HG03175 (cell line): ENCODE measurements around the gene TRMU.

Experiments
- ATAC-seq: cut with Tn5 transposase; IDR thresholded peaks from one replicate; pipeline ENCODE4 v1.9.1; 2021; ENCODE audit warnings: mild to moderate bottlenecking, moderate library complexity; ENCODE audit not compliant: unreplicated experiment

The TRMU gene, protein sequence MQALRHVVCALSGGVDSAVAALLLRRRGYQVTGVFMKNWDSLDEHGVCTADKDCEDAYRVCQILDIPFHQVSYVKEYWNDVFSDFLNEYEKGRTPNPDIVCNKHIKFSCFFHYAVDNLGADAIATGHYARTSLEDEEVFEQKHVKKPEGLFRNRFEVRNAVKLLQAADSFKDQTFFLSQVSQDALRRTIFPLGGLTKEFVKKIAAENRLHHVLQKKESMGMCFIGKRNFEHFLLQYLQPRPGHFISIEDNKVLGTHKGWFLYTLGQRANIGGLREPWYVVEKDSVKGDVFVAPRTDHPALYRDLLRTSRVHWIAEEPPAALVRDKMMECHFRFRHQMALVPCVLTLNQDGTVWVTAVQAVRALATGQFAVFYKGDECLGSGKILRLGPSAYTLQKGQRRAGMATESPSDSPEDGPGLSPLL

DNA sequence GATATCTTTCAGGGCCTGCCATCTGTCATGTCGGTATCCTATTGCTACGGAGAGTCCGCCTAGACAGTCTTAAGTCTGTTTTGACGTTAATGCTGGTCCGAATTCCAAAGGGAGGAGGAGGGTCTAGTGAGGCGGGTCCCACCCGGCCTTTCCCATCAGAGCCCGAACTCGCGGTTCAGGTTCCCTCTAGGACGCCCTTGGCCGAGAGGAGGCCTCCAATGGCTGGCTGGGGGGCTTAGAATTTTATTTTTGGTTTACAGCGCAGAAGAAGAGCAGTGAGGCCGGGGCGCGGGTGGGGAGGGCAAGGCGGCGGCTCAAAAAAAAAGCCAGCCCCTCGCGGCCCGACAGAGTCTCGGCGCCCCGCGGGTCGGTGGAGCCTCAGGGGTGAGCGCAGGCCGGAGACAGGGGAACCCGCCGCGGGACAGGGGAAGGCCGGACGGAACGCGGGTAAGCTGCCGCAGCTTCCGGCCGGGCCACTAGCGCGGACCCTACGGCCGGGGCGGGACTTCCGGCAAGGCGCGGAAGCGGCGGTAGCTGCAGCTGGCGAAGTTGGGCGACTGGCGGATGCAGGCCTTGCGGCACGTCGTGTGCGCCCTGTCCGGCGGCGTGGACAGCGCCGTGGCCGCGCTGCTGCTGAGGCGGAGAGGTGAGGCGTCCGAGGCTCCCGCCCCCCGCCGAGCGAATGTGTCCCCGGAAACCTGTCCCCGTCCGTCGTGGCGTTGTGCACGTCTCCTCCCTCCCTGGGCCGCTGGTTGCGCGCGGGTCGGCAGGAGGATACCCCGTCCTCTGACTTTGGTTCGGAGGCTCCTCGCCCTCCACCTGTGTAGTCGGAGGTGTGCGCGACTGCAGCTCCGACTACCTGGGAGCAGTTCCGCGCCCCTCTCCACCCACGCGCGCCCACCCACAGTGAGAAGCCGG, at the start of gene TRMU:
TRMU (plus strand) TSS at position 514 of the 918 bp plus-strand sequence; CDS start at position 565, 51 bp downstream.
- peak; percentile 88 for ATAC-seq

DNA sequence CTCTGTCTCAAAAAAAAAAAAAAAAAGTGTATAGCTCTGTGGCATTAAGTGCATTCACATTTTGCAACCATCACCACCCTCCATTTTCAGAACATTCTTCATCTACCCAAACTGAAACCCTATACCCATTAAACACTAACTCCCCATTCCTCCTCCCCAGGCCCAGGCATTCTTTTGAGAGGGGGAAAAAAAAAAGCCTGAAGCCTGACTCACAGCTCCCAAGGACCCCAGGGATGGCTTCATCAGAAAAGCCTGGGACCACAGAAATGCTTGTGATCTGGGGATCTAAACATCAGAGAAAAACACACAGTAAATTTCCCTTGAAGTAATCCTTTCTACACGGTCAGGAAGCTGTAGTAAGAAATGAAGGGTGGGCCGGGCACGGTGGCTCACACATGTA, 49.5 kb upstream of the TRMU start:
- no peak for ATAC-seq

DNA sequence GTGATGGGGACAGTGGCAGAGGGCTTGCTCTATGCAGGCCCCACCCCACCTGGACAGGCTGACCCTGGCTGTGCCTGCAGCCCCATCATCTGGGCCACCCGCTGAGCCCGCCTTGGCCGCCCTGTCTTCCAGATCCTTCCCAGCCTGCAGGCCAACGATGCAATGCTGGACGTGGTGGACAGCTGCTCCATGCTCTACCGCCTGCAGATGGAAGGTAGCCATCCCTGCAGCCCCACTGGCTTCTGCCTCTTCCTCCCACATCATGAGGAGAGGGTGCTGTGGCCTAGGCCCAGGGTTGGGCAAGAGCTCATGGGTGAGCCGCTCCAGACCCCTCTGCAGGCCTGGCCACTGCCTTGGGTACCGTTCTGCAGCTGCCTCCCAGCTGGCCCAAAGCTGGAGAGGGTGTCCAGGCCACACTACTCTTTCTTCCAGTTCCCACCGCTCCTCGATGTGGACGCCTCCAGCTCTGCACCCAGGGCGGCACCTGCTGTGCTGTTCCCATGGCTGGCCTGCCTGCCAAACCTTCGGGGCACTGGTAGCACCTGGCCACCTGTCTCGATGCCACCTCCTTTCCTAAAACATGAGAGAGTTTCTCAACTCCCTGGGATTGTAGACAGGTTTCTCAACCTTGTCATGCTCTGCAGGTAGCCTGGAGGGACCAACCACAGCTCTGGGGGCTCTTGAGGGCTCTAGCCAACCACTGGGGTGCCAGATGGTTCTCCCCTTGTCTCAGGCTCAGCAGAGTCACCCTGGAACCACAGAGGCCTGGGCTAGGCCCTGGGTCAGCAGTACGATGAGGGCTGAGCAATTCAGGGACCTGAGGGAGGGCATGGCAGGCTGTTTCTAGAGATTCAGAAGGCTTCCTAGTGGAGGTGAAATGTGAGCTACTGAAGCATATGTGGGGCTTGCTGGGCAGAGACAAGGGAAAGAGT, 48.3 kb upstream of the TRMU start:
- ATAC-seq = no peak

DNA sequence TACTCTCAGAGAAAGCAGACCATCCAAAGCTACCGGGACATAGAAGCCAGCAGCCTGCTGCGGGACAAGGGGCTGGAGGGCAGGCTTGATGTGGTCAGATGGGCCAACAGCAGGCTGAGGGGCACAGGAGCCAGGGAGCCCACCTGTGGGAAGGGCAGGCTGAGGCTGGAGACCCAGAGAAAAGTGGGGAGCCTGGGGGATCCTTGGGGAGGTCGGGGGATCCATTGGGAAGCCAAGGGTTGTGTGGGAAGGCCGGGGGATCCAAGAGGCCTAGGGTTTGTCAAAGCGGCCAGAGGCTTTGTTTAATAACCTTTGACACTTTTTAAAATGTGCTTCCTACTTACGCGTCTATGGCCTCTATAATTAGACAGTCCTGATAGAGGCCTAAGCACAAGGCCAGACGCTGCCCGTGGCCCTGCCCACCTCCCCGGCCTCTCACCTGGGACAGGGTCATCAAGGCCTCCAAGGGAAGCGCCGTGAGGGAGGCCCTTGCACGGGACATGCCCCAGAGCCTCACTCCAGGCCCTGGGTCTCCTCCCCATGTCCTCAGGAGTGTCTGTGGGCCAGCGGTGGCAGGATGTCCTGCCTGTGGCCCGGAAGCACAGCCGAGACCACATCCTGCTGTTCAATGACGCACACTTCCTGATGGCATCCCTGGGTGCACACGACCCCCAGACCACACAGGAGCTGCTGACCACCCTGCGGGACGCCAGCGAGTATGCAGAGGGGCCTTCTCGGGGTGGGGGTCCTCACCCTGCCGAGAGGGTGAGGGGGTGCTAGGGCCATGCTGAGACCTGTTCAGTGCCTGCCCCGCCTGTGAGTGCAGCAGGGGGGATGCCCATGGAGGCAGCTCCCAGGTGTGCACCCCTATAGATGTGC, 47.4 kb upstream of the TRMU start:
- ATAC-seq = peak; percentile 78

DNA sequence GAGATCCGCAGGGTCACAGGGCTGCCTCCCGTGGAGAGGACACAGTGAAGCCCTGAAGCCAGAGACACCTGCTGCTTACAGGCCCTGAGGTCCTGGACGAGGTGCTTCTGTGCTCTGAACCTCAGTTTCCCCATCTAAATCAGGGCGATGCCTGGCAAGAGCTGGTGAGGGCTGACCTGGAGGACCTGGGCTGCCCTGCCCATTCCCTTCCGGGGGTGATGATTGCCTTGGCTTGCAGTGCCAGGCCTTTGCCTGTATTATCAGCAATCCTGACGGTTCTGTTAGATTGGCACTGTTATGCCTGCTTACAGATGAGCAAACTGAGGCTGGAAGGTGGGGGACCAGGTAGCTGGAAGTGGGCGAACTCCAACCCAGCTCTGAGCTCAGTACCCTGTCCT, 46.7 kb upstream of the TRMU start:
- no peak for ATAC-seq

DNA sequence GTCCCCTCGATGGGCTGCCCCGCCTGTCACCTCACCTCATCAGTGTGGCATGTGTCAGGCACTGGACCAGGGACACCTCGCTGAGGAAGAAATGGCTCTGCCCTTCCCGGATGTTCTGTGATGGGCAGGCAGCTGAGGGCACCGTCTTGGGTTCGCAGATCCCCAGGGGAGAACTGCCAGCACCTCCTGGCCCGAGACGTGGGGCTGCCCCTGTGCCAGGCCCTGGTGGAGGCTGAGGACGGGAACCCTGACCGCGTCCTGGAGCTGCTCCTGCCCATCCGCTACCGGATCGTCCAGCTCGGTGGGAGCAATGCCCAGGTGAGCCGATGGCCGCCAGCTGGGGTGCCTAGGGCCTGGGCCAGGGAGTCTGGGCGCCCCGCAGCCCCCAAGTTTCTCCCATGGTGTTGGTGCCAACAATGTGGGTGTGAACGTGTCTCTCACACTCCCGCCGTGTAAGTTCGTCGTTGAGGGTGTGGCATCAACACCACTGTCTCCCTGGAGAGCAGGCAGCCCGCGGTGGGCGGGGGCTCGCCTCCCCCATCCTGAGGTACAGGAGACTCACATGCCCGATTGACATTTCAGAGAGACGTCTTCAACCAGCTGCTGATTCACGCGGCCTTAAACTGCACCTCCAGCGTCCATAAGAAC, 46.1 kb upstream of the TRMU start:
- ATAC-seq = no peak

DNA sequence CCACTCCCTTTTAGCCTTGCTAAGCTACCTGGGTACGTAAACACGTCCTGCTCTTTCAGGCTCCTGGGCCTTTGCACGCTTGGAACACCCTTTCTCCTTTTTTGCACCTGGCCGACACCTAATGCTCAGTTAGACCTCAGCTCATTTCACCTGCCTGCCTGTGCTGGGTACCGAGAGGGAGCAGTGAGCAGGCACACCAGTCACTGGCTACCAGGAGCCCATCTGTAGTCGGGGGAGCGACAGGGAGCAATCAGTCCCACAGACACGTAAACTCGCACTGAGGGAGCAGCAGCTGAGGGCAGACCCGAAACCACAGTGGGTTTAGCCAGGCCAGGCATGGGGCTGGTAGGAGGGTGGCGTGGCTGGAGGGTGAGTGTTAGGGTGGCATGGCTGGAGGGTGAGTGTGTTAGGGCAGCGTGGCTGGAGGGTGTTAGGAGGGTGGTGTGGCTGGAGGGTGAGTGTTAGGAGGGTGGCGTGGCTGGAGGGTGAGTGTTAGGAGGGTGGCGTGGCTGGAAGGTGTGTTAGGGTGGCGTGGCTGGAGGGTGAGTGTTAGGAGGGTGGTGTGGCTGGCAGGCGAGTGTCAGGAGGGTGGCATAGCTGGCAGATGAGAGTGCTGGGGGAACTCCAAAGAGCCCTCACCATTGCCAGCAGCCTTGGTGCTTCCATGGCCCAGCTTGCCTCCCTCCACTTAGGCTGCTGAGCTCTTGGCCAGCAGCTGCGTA, 45.2 kb upstream of the TRMU start:
- no peak for ATAC-seq

DNA sequence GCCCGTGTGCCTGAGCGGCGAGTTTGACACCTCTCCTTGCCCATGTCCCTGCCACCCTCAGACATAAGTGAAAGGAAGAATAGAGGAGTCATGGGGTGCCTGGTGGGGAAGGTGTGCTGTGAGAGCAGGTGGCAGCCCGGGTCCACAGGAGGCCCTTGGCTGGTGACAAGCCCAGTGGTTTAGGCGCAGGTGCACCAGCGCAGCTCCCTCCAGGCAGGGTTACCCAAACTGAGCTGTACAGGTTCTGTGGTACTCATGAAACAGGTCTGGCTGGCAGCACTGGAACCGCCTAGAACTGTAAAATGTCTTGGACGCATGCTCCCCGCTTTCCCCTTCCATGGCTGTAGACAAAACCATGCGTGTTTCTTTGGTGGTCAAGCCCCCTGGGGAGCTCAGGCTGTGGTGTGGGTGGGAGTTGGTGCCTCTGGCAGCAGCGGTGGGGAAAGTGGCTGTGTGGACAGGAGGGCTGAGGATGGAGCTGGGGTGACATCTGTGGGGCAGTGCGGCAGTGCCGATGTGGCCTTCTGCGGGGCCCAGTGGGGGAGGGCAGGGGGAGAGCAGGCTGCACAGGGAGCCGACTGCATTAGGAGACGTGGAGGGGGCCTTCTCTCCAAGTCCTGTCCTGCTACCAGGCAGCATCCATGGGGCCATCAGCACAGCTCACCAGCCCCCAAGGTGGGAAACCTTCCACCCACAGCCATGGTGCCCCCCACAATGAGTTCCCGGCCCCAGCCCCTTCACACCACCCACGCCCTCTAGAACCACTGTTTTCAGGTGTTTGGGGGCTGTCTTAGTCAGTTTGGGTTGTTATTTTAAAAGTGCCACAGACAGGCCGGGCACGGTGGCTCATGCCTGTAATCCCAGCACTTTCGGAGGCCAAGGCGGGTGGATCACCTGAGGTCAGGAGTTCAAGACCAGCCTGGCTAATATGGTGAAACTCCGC, 44.4 kb upstream of the TRMU start:
- no peak for ATAC-seq

DNA sequence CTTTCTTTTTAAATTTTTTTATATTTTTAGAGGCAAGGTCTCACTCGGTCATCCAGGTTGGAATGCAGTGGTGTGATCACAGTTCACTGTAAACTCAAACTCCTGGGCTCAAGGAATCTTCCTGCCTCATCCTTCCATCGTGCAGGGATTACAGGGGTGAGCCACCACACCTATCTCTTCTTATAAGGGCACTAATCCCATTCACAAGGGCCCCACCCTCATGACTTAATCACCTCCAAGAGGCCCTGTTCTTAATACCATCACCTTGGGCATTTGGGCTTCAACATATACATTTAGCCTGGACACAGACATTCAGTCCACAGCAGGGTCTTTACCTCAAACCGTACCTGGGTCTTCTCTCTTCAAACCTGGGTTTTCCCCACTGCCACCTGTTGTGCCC, 43.3 kb upstream of the TRMU start:
- no peak for ATAC-seq

DNA sequence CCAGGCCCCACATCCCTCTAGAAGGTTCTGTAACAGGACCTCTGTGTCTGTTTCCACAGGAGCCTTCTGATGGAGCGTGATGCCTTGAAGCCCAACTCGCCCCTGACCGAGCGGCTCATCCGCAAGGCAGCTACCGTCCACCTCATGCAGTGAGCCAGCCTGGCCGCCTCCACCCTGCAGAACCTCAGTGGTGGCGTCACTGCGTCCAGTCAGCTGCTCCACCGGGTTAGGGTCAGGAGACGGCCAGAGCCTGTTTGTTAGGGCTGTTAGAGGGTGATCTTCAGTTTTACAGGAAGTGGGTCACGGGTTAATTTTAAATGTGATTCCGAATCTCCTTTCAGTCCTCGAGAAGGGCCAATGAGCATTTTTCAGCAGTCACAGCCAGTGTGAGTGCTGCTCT, 42.8 kb upstream of the TRMU start:
- no peak for ATAC-seq

DNA sequence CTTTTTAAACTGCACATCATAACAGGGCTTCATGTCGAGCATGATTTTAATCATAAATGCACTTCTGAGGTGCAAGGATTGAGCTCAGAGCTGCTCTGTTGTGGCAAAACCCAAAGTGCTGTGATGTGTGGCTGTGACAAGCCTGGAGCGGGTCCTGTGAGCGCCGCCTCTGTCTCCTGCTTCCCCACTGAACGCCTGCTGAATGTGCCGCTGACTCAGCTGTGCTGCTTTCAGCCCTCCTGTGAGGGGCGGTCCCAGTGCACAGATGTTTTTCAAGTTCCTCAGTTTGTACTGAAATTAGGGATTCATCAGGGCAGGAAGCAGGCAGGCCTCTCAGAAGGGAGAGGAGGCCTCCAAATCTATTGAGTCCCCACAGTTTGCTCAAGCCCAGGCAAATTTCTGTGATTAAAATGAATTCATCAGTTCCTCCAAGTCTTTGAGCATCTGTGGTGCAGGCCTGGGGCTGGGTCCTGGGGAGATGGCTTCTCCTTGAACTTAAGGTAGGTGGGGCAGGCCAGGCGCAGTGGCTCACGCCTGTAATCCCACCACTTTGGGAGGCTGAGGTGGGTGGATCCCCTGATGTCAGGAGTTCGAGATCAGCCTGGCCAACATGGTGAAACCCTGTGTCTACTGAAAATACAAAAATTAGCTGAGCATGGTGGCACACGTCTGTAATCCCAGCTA, 41.8 kb upstream of the TRMU start:
- no peak for ATAC-seq

DNA sequence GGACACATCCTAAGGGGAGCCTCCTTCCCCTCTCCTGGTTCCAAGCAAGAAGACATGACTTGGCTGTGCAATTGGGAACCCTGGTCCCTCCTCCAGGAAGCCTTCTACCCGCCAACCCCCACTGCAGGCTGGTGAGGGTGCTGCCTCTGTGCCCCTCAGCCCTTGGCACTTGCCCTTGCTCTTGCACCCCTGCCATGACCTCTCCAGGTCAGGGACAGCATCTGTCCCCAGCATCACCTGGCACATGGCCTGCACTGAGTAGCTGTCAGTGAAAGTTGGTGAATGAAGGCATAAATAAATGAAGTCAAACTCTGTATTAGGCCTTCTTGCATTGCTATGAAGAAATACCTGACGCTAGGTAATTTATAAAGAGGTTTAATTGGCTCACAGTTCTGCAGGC, 40.7 kb upstream of the TRMU start:
- no peak for ATAC-seq

DNA sequence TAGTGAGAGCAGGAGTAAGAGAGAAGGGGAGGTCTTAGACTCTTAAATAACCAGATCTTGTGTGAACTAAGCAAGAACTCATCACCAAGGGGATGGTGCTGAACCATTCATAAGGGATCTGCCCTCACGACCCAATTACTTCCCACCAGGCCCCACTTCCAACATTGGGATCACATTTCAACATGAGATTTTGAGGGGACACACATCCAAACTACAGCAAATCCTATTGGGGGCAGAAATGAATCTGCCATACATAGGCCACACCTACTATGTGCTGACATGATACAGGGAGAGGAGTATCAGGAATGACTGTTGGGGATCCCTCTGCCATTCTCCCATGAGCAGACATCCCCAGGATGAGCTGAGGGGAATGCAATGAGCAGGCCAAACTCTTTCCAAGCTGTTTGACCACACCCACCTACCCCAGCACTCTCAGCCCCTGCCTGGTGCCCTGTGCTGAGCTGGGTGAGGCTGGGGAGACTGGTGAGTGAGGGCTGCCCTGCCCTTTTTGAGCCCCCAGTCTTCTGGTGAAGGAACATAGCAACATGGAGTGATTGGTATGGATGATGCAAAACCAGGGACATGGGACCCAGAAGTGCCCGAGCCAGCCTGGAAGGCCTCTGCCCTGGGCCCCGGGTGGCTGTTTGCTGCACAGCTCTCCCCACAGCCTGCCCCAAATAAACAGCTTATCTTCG, 40.1 kb upstream of the TRMU start:
- no peak for ATAC-seq

DNA sequence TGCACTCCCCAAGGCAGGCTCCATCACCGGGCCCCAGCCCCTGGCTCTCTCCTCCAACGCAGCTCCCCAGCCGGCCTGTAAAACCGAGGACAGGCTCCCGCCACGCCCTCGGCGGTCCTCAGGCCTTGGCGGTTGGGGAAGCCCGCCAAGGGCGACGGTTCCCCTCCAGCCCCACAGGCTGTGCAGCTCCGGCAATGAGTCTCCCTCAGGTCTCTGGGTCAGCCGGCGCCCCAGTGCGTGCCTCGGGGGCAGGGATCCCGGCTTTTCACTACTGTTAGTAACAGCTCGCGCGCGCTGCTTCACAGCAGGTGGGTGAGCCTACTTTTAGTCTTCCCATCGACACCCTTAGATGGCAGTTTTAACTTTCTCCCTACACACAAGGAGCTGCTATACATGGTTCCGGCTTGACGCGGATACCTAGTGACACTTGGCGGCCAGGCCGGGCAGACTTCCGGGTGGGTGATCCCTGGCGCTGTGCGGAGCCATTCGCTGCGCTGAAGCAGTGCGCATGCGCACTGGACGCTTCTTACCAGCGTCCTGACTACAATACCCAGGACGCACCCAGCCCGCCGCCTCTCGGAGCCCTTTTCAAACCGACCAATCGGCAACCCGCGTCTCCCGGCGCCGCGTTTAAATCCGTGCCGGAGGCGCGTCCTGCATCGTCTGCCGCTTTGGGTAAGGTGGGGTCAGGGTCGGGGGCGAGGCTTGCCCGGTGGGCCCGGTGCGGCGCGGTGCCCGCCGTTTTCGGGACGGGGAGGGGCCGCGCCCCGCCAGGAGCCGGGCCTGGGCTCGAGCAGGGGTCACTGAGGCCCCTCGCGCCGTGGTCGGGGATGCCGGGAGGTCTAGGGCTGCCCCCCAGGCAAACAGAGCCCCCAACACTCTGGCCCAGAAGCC, 39.0 kb upstream of the TRMU start, which contains the start of gene GTSE1:
GTSE1 (plus strand) TSS at position 614 of the 894 bp plus-strand sequence. CDS start 531 bp downstream, outside the sequence.
- ATAC-seq = peak; percentile 96

DNA sequence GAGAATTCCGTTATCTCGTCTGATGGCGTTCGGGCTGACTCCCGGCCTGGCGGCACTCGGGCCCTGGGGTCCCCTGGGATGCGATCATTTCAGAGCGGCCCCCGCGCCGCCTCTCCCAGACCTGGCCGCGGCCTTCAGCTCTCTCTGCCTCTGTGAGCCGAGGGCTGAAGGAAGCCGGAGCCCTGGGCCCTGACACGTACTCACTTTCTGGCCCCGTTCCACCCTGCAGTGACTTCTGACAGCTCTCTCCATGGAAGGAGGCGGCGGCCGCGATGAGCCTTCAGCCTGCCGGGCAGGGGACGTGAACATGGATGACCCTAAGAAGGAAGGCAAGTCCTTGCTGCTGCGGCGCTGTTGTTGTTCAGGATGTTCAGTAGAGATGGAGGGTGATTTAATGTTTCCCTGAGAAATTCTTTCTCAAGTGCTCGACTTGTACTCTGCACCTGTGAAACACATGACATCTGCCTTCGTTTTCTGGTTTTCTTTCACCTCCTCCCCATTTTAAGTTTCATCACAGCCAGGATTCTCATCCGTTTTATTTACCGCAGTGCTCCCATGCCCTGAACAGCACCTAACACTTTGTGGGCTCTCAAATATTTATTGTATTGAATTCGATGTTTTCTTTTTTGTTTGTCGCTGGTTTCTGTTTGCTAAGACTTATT, 38.2 kb upstream of the TRMU start:
- ATAC-seq = no peak
